ENCODE results near the gene FBLN2. TPM values are rescaled to one million over a fixed set of nuclear protein-coding genes. Genes with fewer than 3 reads are reported as not detected.

The FBLN2 gene
- total and polyA plus RNA-seq, 8 donors: 27.5 to 96.6 (median 40.6) TPM

DNA sequence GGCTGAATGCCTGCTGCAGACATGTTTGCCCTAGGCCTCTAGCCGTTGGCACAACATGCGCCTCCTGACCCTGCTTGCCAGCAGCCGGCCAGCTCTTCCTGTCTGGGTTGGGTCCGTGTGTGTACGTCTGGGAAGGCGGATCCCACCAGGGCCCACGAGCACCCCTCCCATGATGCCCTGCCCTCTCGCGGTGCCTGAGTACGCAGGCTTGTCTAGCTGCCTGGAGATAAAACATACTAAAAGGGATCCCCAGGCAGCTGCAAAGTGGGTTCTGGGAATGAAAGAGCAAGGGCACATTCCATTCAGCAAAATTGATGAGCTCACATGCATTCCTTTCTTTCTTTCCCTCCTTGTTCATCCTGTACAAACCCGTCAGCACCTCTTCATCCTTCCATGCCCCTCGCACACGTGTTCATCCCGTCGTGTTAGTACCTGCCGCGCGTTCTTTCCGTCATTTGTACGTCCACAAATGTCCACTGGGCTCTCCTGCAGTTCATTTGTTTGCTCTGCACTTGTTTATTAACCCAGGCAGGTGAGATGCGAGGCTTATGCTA, 74.3 kb downstream of the FBLN2 start:
- no peak for TF ChIP-seq CTCF (IDR thresholded peaks at IDR 0.05)
- DNase-seq (peak in 1 of 4 donors; percentile 21), ATAC-seq (peak; percentile 47)
- no peaks in the 10 kb centered on the region for H3K4me1 ChIP-seq
- H3K27ac ChIP-seq: no peak overlapping the region
- intact Hi-C loops (cut with DNase I): no loop called here
- no peaks in the 10 kb centered on the region for H3K36me3 ChIP-seq
- no peaks in the 10 kb centered on the region for H3K9me3 ChIP-seq
- no peaks in the 10 kb centered on the region for H3K27me3 ChIP-seq
- no peak overlapping the region for H3K4me3 ChIP-seq

DNA sequence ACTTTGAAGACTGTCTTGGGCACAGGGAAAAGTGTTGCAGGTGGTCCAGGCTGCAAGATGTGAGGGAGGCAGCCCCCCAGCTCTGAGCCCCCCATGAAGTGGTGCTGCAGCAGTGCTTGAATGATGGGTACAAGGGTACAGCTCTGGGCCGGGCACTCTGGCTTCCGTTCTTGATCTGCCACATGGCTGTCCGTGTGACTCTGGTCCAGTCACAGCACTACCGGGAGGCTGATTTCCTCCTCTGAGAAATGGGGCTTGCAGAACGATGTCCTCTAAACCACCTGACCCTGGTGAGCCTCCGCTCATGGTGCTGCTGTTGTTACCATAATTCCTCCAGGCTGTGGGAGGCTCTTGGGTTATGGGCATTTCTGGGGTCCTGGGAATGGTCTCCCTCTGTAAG, 75.1 kb downstream of the FBLN2 start:
- no peak for TF ChIP-seq CTCF (IDR thresholded peaks at IDR 0.05)
- H3K27me3 ChIP-seq: no peaks in the 10 kb centered on the region
- no peak overlapping the region for H3K4me3 ChIP-seq
- no peak overlapping the region for H3K27ac ChIP-seq
- intact Hi-C loops (cut with DNase I): no loop called here
- DNase-seq: no peak
- no peaks in the 10 kb centered on the region for H3K9me3 ChIP-seq
- H3K4me1 ChIP-seq: no peaks in the 10 kb centered on the region
- no peak for ATAC-seq
- no peaks in the 10 kb centered on the region for H3K36me3 ChIP-seq

DNA sequence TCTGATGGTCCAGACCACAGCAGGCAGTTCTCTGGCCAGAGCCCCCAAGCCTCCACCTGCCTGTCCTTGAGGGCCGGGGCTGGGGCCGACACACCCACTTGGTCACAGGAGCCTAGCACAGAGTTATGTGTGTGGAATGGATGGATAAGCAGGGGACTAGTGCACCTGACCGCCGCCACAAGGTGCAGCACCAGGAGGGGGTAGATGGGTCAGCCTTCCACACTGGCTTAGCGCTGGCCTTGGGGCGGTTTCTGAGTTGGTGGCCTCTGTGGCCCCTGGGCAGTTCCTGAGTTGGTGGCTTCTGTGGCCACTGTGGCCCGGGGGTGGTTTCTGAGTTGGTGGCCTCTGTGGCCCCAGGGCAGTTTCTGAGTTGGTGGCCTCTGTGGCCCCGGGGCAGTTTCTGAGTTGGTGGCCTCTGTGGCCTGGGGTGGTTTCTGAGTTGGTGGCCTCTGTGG, 75.8 kb downstream of the FBLN2 start:
- intact Hi-C loops (cut with DNase I): no loop called here
- H3K36me3 ChIP-seq: no peaks in the 10 kb centered on the region
- H3K27me3 ChIP-seq: no peaks in the 10 kb centered on the region
- ATAC-seq: no peak
- no peak overlapping the region for H3K27ac ChIP-seq
- no peak for DNase-seq
- H3K9me3 ChIP-seq: no peaks in the 10 kb centered on the region
- H3K4me1 ChIP-seq: no peaks in the 10 kb centered on the region
- TF ChIP-seq CTCF (IDR thresholded peaks at IDR 0.05): no peak
- no peak overlapping the region for H3K4me3 ChIP-seq

GRCh38 chr3:13626396-13626795, 77.5 kb downstream of the FBLN2 start:
- ATAC-seq (no peak), DNase-seq (no peak)
- intact Hi-C loops (cut with DNase I): no loop called here
- no peak for TF ChIP-seq CTCF (IDR thresholded peaks at IDR 0.05)
- no peaks in the 10 kb centered on the region for H3K36me3 ChIP-seq
- H3K27me3 ChIP-seq: no peaks in the 10 kb centered on the region
- H3K4me1 ChIP-seq: no peaks in the 10 kb centered on the region
- H3K9me3 ChIP-seq: no peaks in the 10 kb centered on the region
- H3K27ac ChIP-seq: no peak overlapping the region
- no peak overlapping the region for H3K4me3 ChIP-seq

DNA sequence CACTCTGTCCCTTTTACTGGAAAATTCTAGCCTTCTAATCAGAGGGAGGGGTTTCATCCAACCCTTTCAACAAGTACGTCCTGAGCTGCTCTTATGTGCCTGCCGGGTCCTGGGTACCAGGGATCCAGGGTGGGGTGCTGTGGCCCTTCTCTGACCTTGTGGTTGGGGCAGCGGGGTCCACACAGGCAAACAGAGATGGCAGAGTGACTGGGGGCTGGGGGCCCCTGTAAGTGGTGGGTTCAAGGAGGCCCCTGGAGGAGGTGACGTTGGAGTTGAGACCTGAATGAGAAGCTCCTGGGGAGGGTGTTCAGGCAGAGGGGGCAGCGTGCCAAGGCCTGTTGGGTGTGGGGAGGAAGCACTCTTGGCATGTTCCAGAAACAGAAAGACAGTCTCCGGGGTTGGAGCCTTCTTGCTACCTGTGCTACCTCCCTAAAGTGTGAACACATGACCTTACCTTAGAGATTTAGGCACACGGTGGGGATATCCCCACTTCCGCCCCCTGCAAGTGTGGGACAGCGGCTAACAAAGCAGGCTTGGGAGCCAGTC, 78.1 kb downstream of the FBLN2 start:
- DNase-seq (no peak), ATAC-seq (no peak)
- Histone ChIP-seq H3K4me3 (no peak overlapping the region), H3K36me3 (no peaks in the 10 kb centered on the region), H3K27me3 (no peaks in the 10 kb centered on the region), H3K9me3 (no peaks in the 10 kb centered on the region), H3K27ac (no peak overlapping the region), H3K4me1 (no peaks in the 10 kb centered on the region)
- TF ChIP-seq CTCF (IDR thresholded peaks at IDR 0.05): no peak
- intact Hi-C loops (cut with DNase I): no loop called here

All from left lung (tissue), 10 donors.